Neural progenitor cell (in vitro differentiated cells): ENCODE results near the gene KRT15. TPM values are rescaled to one million over a fixed set of nuclear protein-coding genes. Genes with fewer than 3 reads are reported as not detected.

Experiments used
- DNase-seq: peaks from one replicate; pipeline ENCODE4 v3.0.0-alpha.2; 2016; ENCODE audit warnings: low spot score
- H2AFZ ChIP-seq: fragments of 200-600 bp; sonication (generic); replicated peaks from 2 replicates; pipeline ENCODE4 v1.6.1; 2016; ENCODE audit warnings: antibody characterized with exemption
- H3F3A ChIP-seq: fragments of 200-600 bp; sonication (generic); 2 replicates; pipeline ENCODE4 v1.6.1; 2016; ENCODE audit warnings: antibody characterized with exemption, low read depth
- H3K27ac ChIP-seq: fragments of 200-600 bp; sonication (generic); 2 replicates; pipeline ENCODE4 v1.5.1; 2016; ENCODE audit warnings: mild to moderate bottlenecking
- H3K27me3 ChIP-seq: fragments of 200-600 bp; sonication (generic); 2 replicates; pipeline ENCODE4 v1.6.1; 2016; ENCODE audit warnings: mild to moderate bottlenecking, moderate library complexity
- H3K36me3 ChIP-seq: fragments of 200-600 bp; sonication (generic); 2 replicates; pipeline ENCODE4 v1.5.1; 2016
- H3K4me1 ChIP-seq: fragments of 200-600 bp; sonication (generic); 2 replicates; pipeline ENCODE4 v1.6.1; 2016; ENCODE audit warnings: mixed run types
- H3K4me2 ChIP-seq: fragments of 200-600 bp; sonication (generic); 2 replicates; pipeline ENCODE4 v1.6.1; 2016
- H3K4me3 ChIP-seq: fragments of 200-600 bp; sonication (generic); 2 replicates; pipeline ENCODE4 v1.5.1; 2016
- H3K79me2 ChIP-seq: fragments of 200-600 bp; sonication (generic); 2 replicates; pipeline ENCODE4 v1.6.1; 2016; ENCODE audit warnings: low read depth
- H3K9ac ChIP-seq: fragments of 200-600 bp; sonication (generic); 2 replicates; pipeline ENCODE4 v1.6.1; 2016
- H3K9me3 ChIP-seq: fragments of 200-600 bp; sonication (generic); 2 replicates; pipeline ENCODE4 v1.5.1; 2016; ENCODE audit warnings: low read depth
- H4K20me1 ChIP-seq: fragments of 200-600 bp; sonication (generic); 2 replicates; pipeline ENCODE4 v1.6.1; 2016; ENCODE audit warnings: low read depth
- H3K27ac Mint-ChIP-seq: 3 replicates; pipeline ENCODE4 v1.8.0; 2021; ENCODE audit warnings: mixed read lengths
- H3K27me3 Mint-ChIP-seq: 2 replicates; pipeline ENCODE4 v1.8.0; 2022; ENCODE audit warnings: low read depth, mild to moderate bottlenecking, inconsistent platforms, moderate library complexity, mixed read lengths; ENCODE audit not compliant: insufficient read depth
- H3K36me3 Mint-ChIP-seq: 3 replicates; pipeline ENCODE4 v1.8.0; 2021; ENCODE audit warnings: mixed read lengths
- H3K4me1 Mint-ChIP-seq: 3 replicates; pipeline ENCODE4 v1.8.0; 2021; ENCODE audit warnings: mixed read lengths
- H3K4me3 Mint-ChIP-seq: 3 replicates; pipeline ENCODE4 v1.8.0; 2021; ENCODE audit warnings: mild to moderate bottlenecking, moderate library complexity, mixed read lengths
- H3K9me3 Mint-ChIP-seq: 3 replicates; pipeline ENCODE4 v1.8.0; 2020; ENCODE audit warnings: mixed read lengths
- EZH2 ChIP-seq: fragments of 200-600 bp; sonication (generic); IDR thresholded peaks from 2 replicates; pipeline ENCODE4 v1.6.1; 2017; ENCODE audit warnings: antibody characterized with exemption, mild to moderate bottlenecking, moderate library complexity
- EZH2phosphoT487 ChIP-seq: fragments of 200-600 bp; sonication (generic); IDR thresholded peaks from 2 replicates; pipeline ENCODE4 v1.6.1; 2017; ENCODE audit warnings: antibody characterized with exemption
- total RNA-seq: library from RNA; depleted of rRNA; stranded (reverse); fragments of >200 nt; gene quantifications from 2 replicates; pipeline ENCODE4 v1.2.3, GENCODE V29; 2015; ENCODE audit warnings: low replicate concordance
- TF ChIP-seq, protein P1 (sequence below): fragments of 200-600 bp; sonication (generic); IDR thresholded peaks from 2 replicates; pipeline ENCODE4 v1.5.1; 2017; ENCODE audit warnings: antibody characterized with exemption, mild to moderate bottlenecking

The KRT15 gene
- total RNA-seq, 1 donor from 2014 or later: not detected

DNA sequence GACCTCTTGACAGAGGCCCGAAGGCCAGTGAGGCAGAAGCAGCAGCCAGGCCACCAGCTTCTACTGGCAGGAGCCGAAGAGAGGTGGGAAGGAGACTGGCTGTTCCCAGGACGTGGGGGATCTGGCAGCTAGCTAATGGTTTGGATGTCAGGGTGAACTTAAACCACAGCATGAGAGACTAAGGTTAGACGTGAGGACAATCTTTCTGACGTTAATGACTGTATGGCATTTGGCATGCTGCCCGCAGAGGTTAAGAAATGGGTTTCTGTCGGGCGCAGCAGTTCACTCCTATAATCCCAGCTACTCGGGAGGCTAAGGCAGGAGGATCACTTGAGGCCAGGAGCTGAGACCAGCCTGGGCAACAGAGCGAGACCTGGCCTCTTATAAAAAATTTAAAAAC is 7.0 kb downstream of the KRT15 start:
- Histone ChIP-seq H3K4me3 (no peak overlapping the region), H3K27me3 (no peaks in the 10 kb centered on the region), H3K9ac (no peak overlapping the region), H3F3A (no peaks in the 10 kb centered on the region), H3K4me2 (no peak overlapping the region), H2AFZ (no peak overlapping the region), H3K27ac (no peak overlapping the region), H3K36me3 (no peaks in the 10 kb centered on the region), H3K9me3 (no peaks in the 10 kb centered on the region), H3K79me2 (no peaks in the 10 kb centered on the region), H4K20me1 (no peaks in the 10 kb centered on the region), H3K4me1 (peaks cover 15% of the 10 kb centered on the region)
- H3K36me3 Mint-ChIP-seq: no peaks in the 10 kb centered on the region
- H3K9me3 Mint-ChIP-seq: no peaks in the 10 kb centered on the region
- no peak for DNase-seq
- no peak overlapping the region for H3K4me3 Mint-ChIP-seq
- TF ChIP-seq EZH2 (no peak), EZH2phosphoT487 (no peak)
- TF ChIP-seq, protein P1, sequence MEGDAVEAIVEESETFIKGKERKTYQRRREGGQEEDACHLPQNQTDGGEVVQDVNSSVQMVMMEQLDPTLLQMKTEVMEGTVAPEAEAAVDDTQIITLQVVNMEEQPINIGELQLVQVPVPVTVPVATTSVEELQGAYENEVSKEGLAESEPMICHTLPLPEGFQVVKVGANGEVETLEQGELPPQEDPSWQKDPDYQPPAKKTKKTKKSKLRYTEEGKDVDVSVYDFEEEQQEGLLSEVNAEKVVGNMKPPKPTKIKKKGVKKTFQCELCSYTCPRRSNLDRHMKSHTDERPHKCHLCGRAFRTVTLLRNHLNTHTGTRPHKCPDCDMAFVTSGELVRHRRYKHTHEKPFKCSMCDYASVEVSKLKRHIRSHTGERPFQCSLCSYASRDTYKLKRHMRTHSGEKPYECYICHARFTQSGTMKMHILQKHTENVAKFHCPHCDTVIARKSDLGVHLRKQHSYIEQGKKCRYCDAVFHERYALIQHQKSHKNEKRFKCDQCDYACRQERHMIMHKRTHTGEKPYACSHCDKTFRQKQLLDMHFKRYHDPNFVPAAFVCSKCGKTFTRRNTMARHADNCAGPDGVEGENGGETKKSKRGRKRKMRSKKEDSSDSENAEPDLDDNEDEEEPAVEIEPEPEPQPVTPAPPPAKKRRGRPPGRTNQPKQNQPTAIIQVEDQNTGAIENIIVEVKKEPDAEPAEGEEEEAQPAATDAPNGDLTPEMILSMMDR: no peak
- H3K27ac Mint-ChIP-seq: no peak overlapping the region
- peaks cover 16% of the 10 kb centered on the region for H3K4me1 Mint-ChIP-seq
- peaks cover 15% of the 10 kb centered on the region for H3K27me3 Mint-ChIP-seq

DNA sequence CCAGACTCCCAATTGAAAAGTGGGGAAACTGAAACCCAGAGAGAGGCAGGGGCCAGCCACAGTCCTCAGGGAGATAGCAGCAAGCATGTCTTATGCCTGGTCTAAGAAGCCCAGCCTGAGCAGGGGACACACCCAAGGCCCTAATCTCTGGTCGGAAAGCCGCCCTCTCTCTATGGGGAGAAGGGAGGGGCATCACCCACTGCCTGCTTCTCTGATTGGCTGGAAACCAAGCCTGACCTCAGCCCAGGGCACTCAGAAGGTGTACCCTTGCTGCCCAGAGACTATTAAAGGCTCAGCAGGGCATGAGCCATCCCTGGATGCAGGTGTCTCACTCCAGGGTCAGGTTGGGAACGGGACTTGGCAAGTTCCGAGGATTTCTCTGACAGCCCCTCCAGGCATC is 7.6 kb downstream of the KRT15 start:
- Histone ChIP-seq H4K20me1 (no peaks in the 10 kb centered on the region), H3K4me1 (peaks cover 15% of the 10 kb centered on the region), H3K79me2 (no peaks in the 10 kb centered on the region), H3K4me2 (no peak overlapping the region), H3K27ac (no peak overlapping the region), H3K36me3 (no peaks in the 10 kb centered on the region), H3K9ac (no peak overlapping the region), H3K27me3 (no peaks in the 10 kb centered on the region), H3K4me3 (no peak overlapping the region), H3F3A (no peaks in the 10 kb centered on the region), H3K9me3 (no peaks in the 10 kb centered on the region), H2AFZ (no peak overlapping the region)
- Mint-ChIP-seq H3K4me3 (no peak overlapping the region), H3K27me3 (peaks cover 15% of the 10 kb centered on the region), H3K27ac (no peak overlapping the region), H3K9me3 (no peaks in the 10 kb centered on the region), H3K4me1 (peaks cover 16% of the 10 kb centered on the region), H3K36me3 (no peaks in the 10 kb centered on the region)
- TF ChIP-seq EZH2phosphoT487: no peak
- TF ChIP-seq, protein P1: no peak
- no peak for TF ChIP-seq EZH2
- DNase-seq: peak; percentile 36

DNA sequence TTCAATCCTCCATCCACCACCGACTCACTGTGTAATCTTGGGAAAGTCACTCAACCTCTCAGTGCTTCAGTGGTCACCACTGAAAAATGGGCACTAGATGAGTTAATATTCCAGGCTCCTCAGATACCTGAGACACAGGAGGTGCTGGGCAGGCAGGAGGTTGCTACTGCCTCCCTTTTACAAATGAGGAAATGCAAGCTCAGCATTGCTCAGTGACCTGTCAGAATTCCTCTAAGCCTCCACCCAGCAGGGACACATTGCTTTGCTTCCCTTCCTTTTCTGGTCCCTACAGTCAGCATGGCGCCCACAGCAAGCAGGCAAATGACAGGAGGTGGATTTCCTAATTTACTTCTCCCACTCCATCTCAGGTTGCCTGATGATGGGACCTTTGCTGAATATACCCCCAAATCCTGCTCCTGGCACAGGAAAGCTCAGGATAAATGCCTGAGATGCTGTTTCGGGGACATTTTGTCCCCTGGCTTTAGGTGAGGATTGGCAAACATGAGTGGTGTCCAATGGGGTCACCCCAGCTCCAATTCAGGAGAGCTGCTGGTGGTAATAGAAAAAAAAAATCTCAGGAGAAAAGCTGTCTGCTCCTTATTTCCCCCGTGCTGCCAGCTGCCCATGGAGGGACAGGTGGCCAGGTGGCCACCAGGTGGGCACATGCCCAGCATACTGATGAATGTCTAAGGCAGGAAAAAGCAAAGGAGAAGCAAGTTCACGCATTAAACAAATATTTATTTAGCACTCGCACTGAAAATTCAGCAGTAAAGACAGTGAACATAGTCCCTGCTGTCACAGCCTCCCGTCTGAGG is 8.2 kb downstream of the KRT15 start:
- no peak overlapping the region for H2AFZ ChIP-seq
- DNase-seq: no peak
- Mint-ChIP-seq H3K4me1 (peaks cover 16% of the 10 kb centered on the region), H3K4me3 (no peak overlapping the region), H3K36me3 (no peaks in the 10 kb centered on the region), H3K27ac (peak overlapping the region; percentile 30), H3K9me3 (no peaks in the 10 kb centered on the region), H3K27me3 (peaks cover 14% of the 10 kb centered on the region)
- TF ChIP-seq EZH2 (no peak), EZH2phosphoT487 (no peak)
- TF ChIP-seq, protein P1: no peak
- H3K27me3 ChIP-seq: no peaks in the 10 kb centered on the region
- H3K9me3 ChIP-seq: no peaks in the 10 kb centered on the region
- peaks cover 15% of the 10 kb centered on the region for H3K4me1 ChIP-seq
- H3K9ac ChIP-seq: no peak overlapping the region
- no peaks in the 10 kb centered on the region for H3K79me2 ChIP-seq
- H3K4me3 ChIP-seq: no peak overlapping the region
- H3K4me2 ChIP-seq: peak overlapping the region; percentile 5
- no peaks in the 10 kb centered on the region for H3K36me3 ChIP-seq
- H4K20me1 ChIP-seq: no peaks in the 10 kb centered on the region
- no peaks in the 10 kb centered on the region for H3F3A ChIP-seq
- H3K27ac ChIP-seq: no peak overlapping the region
